GM23248 (cell line): ENCODE measurements around the gene ZNF148. TPM values are rescaled to one million over a fixed set of nuclear protein-coding genes. Genes with fewer than 3 reads are reported as not detected.

Experiments used
- DNase-seq: peaks from one replicate; pipeline ENCODE4 v3.0.0-alpha.2; 2015
- H2AFZ ChIP-seq: fragments of 200-600 bp; sonication (generic); 2 replicates; pipeline ENCODE4 v1.6.1; 2016; ENCODE audit warnings: antibody characterized with exemption
- H3F3A ChIP-seq: fragments of 200-600 bp; sonication (generic); 2 replicates; pipeline ENCODE4 v1.6.1; 2016; ENCODE audit warnings: mild to moderate bottlenecking, antibody characterized with exemption, mixed run types; ENCODE audit not compliant: insufficient read depth
- H3K27ac ChIP-seq: fragments of 200-600 bp; sonication (generic); 2 replicates; pipeline ENCODE4 v1.5.1; 2016; ENCODE audit warnings: mild to moderate bottlenecking
- H3K27me3 ChIP-seq: fragments of 200-600 bp; sonication (generic); replicated peaks from 2 replicates; pipeline ENCODE4 v1.6.1; 2016; ENCODE audit warnings: mild to moderate bottlenecking; ENCODE audit not compliant: insufficient read depth
- H3K36me3 ChIP-seq: fragments of 200-600 bp; sonication (generic); 2 replicates; pipeline ENCODE4 v1.6.1; 2016; ENCODE audit warnings: low read depth, mild to moderate bottlenecking
- H3K4me1 ChIP-seq: fragments of 200-600 bp; sonication (generic); 2 replicates; pipeline ENCODE4 v1.6.1; 2016; ENCODE audit warnings: mild to moderate bottlenecking; ENCODE audit not compliant: insufficient read depth
- H3K4me2 ChIP-seq: fragments of 200-600 bp; sonication (generic); one replicate; pipeline ENCODE4 v1.6.1; 2016; ENCODE audit warnings: mild to moderate bottlenecking; ENCODE audit not compliant: unreplicated experiment
- H3K4me3 ChIP-seq: fragments of 200-600 bp; sonication (generic); 2 replicates; pipeline ENCODE4 v1.5.1; 2016; ENCODE audit warnings: mild to moderate bottlenecking
- H3K79me2 ChIP-seq: fragments of 200-600 bp; sonication (generic); 2 replicates; pipeline ENCODE4 v1.6.1; 2016; ENCODE audit warnings: mild to moderate bottlenecking; ENCODE audit not compliant: insufficient read depth
- H3K9ac ChIP-seq: fragments of 200-600 bp; sonication (generic); 2 replicates; pipeline ENCODE4 v1.6.1; 2016; ENCODE audit warnings: mild to moderate bottlenecking
- H3K9me2 ChIP-seq: fragments of 200-600 bp; sonication (generic); 2 replicates; pipeline ENCODE4 v1.6.1; 2016; ENCODE audit warnings: mixed run types, mild to moderate bottlenecking, moderate library complexity; ENCODE audit not compliant: insufficient read depth
- H3K9me3 ChIP-seq: fragments of 200-600 bp; sonication (generic); one replicate; pipeline ENCODE4 v1.6.1; 2017; ENCODE audit warnings: low read depth
- H4K20me1 ChIP-seq: fragments of 200-600 bp; sonication (generic); 2 replicates; pipeline ENCODE4 v1.6.0; 2016; ENCODE audit not compliant: insufficient read depth
- EZH2 ChIP-seq: fragments of 200-600 bp; sonication (generic); IDR thresholded peaks from 2 replicates; pipeline ENCODE4 v1.6.1; 2018; ENCODE audit warnings: antibody characterized with exemption, mild to moderate bottlenecking; ENCODE audit not compliant: insufficient read depth, poor library complexity, severe bottlenecking
- EZH2phosphoT487 ChIP-seq: fragments of 200-600 bp; sonication (generic); IDR thresholded peaks from 2 replicates; pipeline ENCODE4 v1.6.1; 2018; ENCODE audit warnings: antibody characterized with exemption, moderate library complexity, mild to moderate bottlenecking, low read depth; ENCODE audit not compliant: insufficient read depth
- WGBS, 2 experiments: methylation state at CpG; one replicate each; pipeline ENCODE4 v1.1.6; 2015 to 2017; ENCODE audit warnings: low lambda C conversion rate in 2 of 2, low coverage in 1 of 2; ENCODE audit errors: missing lambda C conversion rate in 2 of 2; 5-methylcytosine and 5-hydroxymethylcytosine counted together
- in situ Hi-C: fragments of 300-500 bp; cut with MboI; formaldehyde crosslinking; loops from 2 replicates; pipeline ENCODE4 v1.15.0; 2020
- polyA plus RNA-seq: library from polyadenylated mRNA; unstranded; fragments of >200 nt; fragmentation: Nextera tagmentation; extraction: Ambion mirVana; gene quantifications from 2 replicates; pipeline ENCODE4 v1.2.1, GENCODE V29; 2016
- total RNA-seq: library from RNA; depleted of rRNA; stranded (reverse); fragments of >200 nt; shearing (Covaris generic); gene quantifications from 2 replicates; pipeline ENCODE4 v1.2.3, GENCODE V29; 2014

ZNF148 gene
- total and polyA plus RNA-seq, 2 experiments from 2014 or later = 33.1 to 50.3 TPM

GRCh38 chr3:125191256-125191655 lies 183.9 kb downstream of the ZNF148 start:
- H3K27me3 ChIP-seq = no peaks in the 10 kb centered on the region
- in situ Hi-C loops = no loop called here
- no peak overlapping the region for H2AFZ ChIP-seq
- H3K79me2 ChIP-seq = no peaks in the 10 kb centered on the region
- 69 to 72% methylated on average over 4 of the region's 4 CpGs for WGBS, 2 experiments
- no peaks in the 10 kb centered on the region for H3K9me2 ChIP-seq
- TF ChIP-seq EZH2phosphoT487 = no peak
- TF ChIP-seq EZH2 = no peak
- no peaks in the 10 kb centered on the region for H4K20me1 ChIP-seq
- H3K9ac ChIP-seq = no peak overlapping the region
- no peaks in the 10 kb centered on the region for H3K9me3 ChIP-seq
- H3K36me3 ChIP-seq = no peaks in the 10 kb centered on the region
- peaks cover 5% of the 10 kb centered on the region; the same call in 1 of the 2 replicates for H3K4me1 ChIP-seq
- no peaks in the 10 kb centered on the region for H3F3A ChIP-seq
- H3K4me2 ChIP-seq = no peak overlapping the region
- H3K4me3 ChIP-seq = no peak overlapping the region
- DNase-seq = peak; percentile 44
- no peak overlapping the region for H3K27ac ChIP-seq

- Histone ChIP-seq H3K4me3 (no peak overlapping the region), H2AFZ (no peak overlapping the region), H4K20me1 (no peaks in the 10 kb centered on the region), H3K9ac (no peak overlapping the region), H3K27ac (no peak overlapping the region), H3K4me2 (no peak overlapping the region), H3K27me3 (no peaks in the 10 kb centered on the region), H3K79me2 (no peaks in the 10 kb centered on the region), H3K9me3 (no peaks in the 10 kb centered on the region), H3K9me2 (no peaks in the 10 kb centered on the region), H3K4me1 (peaks cover 9% of the 10 kb centered on the region; the same call in 1 of the 2 replicates), H3F3A (no peaks in the 10 kb centered on the region), H3K36me3 (no peaks in the 10 kb centered on the region)
- TF ChIP-seq EZH2phosphoT487 (no peak), EZH2 (no peak)
- DNase-seq = no peak
- 75 to 76% methylated on average over 3 of the region's 3 CpGs for WGBS, 2 experiments
- in situ Hi-C loops = no loop called here
Observed at GRCh38 chr3:125190786-125191185, 184.3 kb downstream of the ZNF148 start.

GRCh38 chr3:125189378-125190165 lies 185.6 kb downstream of the ZNF148 start:
- Histone ChIP-seq H3K9me3 (no peaks in the 10 kb centered on the region), H3K27me3 (no peaks in the 10 kb centered on the region), H3K4me1 (peaks cover 5% of the 10 kb centered on the region; the same call in 1 of the 2 replicates), H3K9me2 (no peaks in the 10 kb centered on the region), H3K9ac (no peak overlapping the region), H4K20me1 (no peaks in the 10 kb centered on the region), H3K27ac (no peak overlapping the region), H3K4me3 (no peak overlapping the region), H3K36me3 (no peaks in the 10 kb centered on the region), H3F3A (no peaks in the 10 kb centered on the region), H2AFZ (no peak overlapping the region), H3K4me2 (no peak overlapping the region), H3K79me2 (no peaks in the 10 kb centered on the region)
- TF ChIP-seq EZH2phosphoT487 = no peak
- TF ChIP-seq EZH2 = no peak
- WGBS, 2 experiments = 90 to 93% methylated on average over 7 of the region's 7 CpGs
- in situ Hi-C loops = no loop called here
- no peak for DNase-seq

DNA sequence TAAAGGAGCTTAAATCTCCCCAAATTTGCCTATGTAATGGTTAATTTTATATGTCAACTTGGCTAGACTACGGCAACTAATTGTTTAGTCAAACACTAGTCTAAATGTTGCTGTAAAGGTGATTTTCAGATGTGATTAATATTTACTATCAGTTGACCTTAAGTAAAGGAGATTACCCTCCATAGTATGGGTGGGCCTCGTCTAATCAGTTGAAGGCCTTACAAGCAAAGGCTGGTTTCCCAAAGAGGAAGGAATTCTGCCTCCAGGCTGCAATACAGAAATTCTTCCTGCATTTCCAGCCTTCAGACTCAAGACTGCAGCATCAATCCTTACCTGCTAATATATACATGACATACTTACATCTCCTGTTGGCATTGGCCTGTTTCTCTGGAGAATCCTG lies 186.2 kb downstream of the ZNF148 start:
- 87% methylated on average over 2 of the region's 2 CpGs for WGBS, 2 experiments
- H3K4me2 ChIP-seq = no peak overlapping the region
- H3K4me3 ChIP-seq = no peak overlapping the region
- H3K27ac ChIP-seq = no peak overlapping the region
- TF ChIP-seq EZH2 (no peak), EZH2phosphoT487 (no peak)
- H3F3A ChIP-seq = no peaks in the 10 kb centered on the region
- no peaks in the 10 kb centered on the region for H3K9me2 ChIP-seq
- H3K27me3 ChIP-seq = no peaks in the 10 kb centered on the region
- H3K9me3 ChIP-seq = no peaks in the 10 kb centered on the region
- no peak overlapping the region for H3K9ac ChIP-seq
- no peak for DNase-seq
- no peaks in the 10 kb centered on the region for H3K79me2 ChIP-seq
- H3K36me3 ChIP-seq = no peaks in the 10 kb centered on the region
- peaks cover 5% of the 10 kb centered on the region; the same call in 1 of the 2 replicates for H3K4me1 ChIP-seq
- no peak overlapping the region for H2AFZ ChIP-seq
- H4K20me1 ChIP-seq = no peaks in the 10 kb centered on the region
- in situ Hi-C loops = no loop called here

DNA sequence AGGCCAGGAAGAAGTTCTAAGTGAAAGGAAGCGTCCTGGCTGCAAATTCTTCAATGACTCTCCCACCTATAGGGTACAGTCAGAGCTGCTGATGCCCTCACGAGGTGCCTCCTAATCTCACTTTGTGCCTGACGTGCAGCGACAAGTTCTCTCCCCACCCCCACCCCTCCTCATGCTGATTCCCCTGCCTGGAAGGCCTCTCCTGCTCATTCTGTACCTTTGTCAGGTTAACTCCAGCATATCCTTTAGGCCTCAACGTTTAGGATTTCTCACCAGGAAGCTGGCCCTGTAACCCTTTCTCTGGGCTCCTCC lies 187.6 kb downstream of the ZNF148 start:
- Histone ChIP-seq H3K79me2 (no peaks in the 10 kb centered on the region), H3K4me1 (peaks cover 5% of the 10 kb centered on the region; the same call in 1 of the 2 replicates), H2AFZ (no peak overlapping the region), H3K27ac (no peak overlapping the region), H3K9ac (no peak overlapping the region), H3K9me2 (no peaks in the 10 kb centered on the region), H3K27me3 (no peaks in the 10 kb centered on the region), H3K36me3 (no peaks in the 10 kb centered on the region), H3K9me3 (no peaks in the 10 kb centered on the region), H3F3A (no peaks in the 10 kb centered on the region), H3K4me3 (no peak overlapping the region), H4K20me1 (no peaks in the 10 kb centered on the region), H3K4me2 (no peak overlapping the region)
- TF ChIP-seq EZH2phosphoT487 (no peak), EZH2 (no peak)
- WGBS, 2 experiments = 76 to 77% methylated on average over 5 of the region's 5 CpGs
- in situ Hi-C loops = no loop called here
- no peak for DNase-seq
